HepG2 (cell line): Measurements from ENCODE around the gene B3GNT2. TPM values are rescaled to one million over a fixed set of nuclear protein-coding genes. Genes with fewer than 3 reads are reported as not detected.
A peak's percentile ranks its signal among the peaks of the same experiment; 100 is the strongest.

ENCODE experiments used
- ATAC-seq: fragments of 200-7000 bp; cut with Tn5 transposase; 3 replicates; pipeline ENCODE4 v1.9.1; 2020; ENCODE audit warnings: mild to moderate bottlenecking, moderate library complexity
- BruUV-seq: library from RNA; stranded (reverse); fragments of 400-500 nt; replicated peaks from 2 replicates; lab custom pipeline; 2021; lab: Mats Ljungman, UMichigan
- CTCF ChIA-PET: fragments of 300-600 bp; formaldehyde crosslinking; extraction: SDS; loops from one replicate; lab custom pipeline; 2021; ENCODE audit warnings: low total read pairs, inconsistent platforms, low intra/inter-chr PET ratio; lab: Yijun Ruan, JAX
- POLR2A ChIA-PET: fragments of 350-600 bp; sonication (Branson Sonifier 250); formaldehyde crosslinking; loops from one replicate; lab custom pipeline; 2020; ENCODE audit warnings: antibody characterized with exemption, inconsistent platforms; lab: Yijun Ruan, JAX
- DNase-seq: peaks from one replicate; pipeline ENCODE4 v3.0.0-alpha.2; 2015; ENCODE audit warnings: low spot score
- FAIRE-seq: peaks from 3 replicates; lab custom pipeline; 2011; peaks lifted over from hg19 to GRCh38; lab: Jason Lieb, UNC
- H2AFZ ChIP-seq: one replicate; pipeline ENCODE4 v1.6.1; 2011; ENCODE audit warnings: low read length, inconsistent platforms
- H3K27ac ChIP-seq: fragments of 300-600 bp; 3 replicates; pipeline ENCODE4 v1.8.0; 2011; ENCODE audit warnings: mixed run types, mild to moderate bottlenecking, mixed read lengths, low read length, inconsistent platforms; ENCODE audit not compliant: insufficient read depth; ENCODE audit errors: extremely low read length
- H3K27me3 ChIP-seq, 2 experiments: fragments of 200-600 bp in 1 of 2; 2 replicates in 1 of 2; 3 replicates in 1 of 2; pipeline versions ENCODE4 v1.6.0 to v1.8.0; 2011; ENCODE audit warnings: low read length in 2 of 2, mild to moderate bottlenecking in 2 of 2, moderate library complexity in 2 of 2, inconsistent platforms in 1 of 2; ENCODE audit not compliant: insufficient read depth in 2 of 2, control insufficient read depth in 1 of 2
- H3K36me3 ChIP-seq, 2 experiments: fragments of 200-600 bp in 1 of 2; replicated peaks in 1 of 2; 2 replicates in 1 of 2; 3 replicates in 1 of 2; pipeline versions ENCODE4 v1.5.1 to v1.8.0; 2011; ENCODE audit warnings: low read length in 2 of 2, inconsistent platforms in 1 of 2; ENCODE audit not compliant: insufficient read depth in 2 of 2, control insufficient read depth in 1 of 2
- H3K4me1 ChIP-seq: 2 replicates; pipeline ENCODE4 v1.5.1; 2012; ENCODE audit warnings: low read length, inconsistent platforms; ENCODE audit not compliant: insufficient read depth
- H3K4me2 ChIP-seq: 2 replicates; pipeline ENCODE4 v1.6.0; 2011; ENCODE audit warnings: low read depth, low read length, inconsistent platforms
- H3K4me3 ChIP-seq, 3 experiments: fragments of 200-600 bp in 1 of 3; sonication (generic), shearing (Covaris generic) in 1 of 3; replicated peaks in 1 of 3; 2 replicates each; pipeline ENCODE4 v1.5.1; 2011 to 2016; ENCODE audit warnings: low read length in 3 of 3, inconsistent platforms in 2 of 3, low read depth in 2 of 3, mild to moderate bottlenecking in 2 of 3, control low read depth in 1 of 3, mixed read lengths in 1 of 3; ENCODE audit not compliant: insufficient read depth in 1 of 3
- H3K79me2 ChIP-seq: one replicate; pipeline ENCODE4 v1.6.1; 2011; ENCODE audit warnings: low read length, inconsistent platforms; ENCODE audit not compliant: insufficient read depth
- H3K9ac ChIP-seq: 2 replicates; pipeline ENCODE4 v1.6.0; 2011; ENCODE audit warnings: mild to moderate bottlenecking, low read depth, low read length, inconsistent platforms; ENCODE audit not compliant: insufficient read depth
- H3K9me3 ChIP-seq: 2 replicates; pipeline ENCODE4 v1.5.1; 2012; ENCODE audit warnings: mild to moderate bottlenecking, low read length
- H4K20me1 ChIP-seq: 2 replicates; pipeline ENCODE4 v1.6.0; 2011; ENCODE audit warnings: inconsistent platforms, mild to moderate bottlenecking, low read length, moderate library complexity; ENCODE audit not compliant: insufficient read depth
- AHDC1 ChIP-seq: sonication (generic); formaldehyde crosslinking; IDR thresholded peaks from 2 replicates; pipeline ENCODE4 v1.5.1; 2020; ENCODE audit warnings: mild to moderate bottlenecking, missing genetic modification reagents, borderline replicate concordance
- CENPT ChIP-seq: sonication (generic); formaldehyde crosslinking; IDR thresholded peaks from 2 replicates; pipeline ENCODE4 v1.8.0; 2022; ENCODE audit warnings: low read depth, mild to moderate bottlenecking, moderate library complexity, missing genetic modification reagents
- CTCF ChIP-seq: sonication (generic); formaldehyde crosslinking; IDR thresholded peaks from 2 replicates; pipeline ENCODE4 v1.5.0; 2020; ENCODE audit warnings: mild to moderate bottlenecking, missing genetic modification reagents, moderate library complexity
- HNRNPH1 ChIP-seq: fragments of 200-400 bp; formaldehyde crosslinking; optimal IDR thresholded peaks from 2 replicates; pipeline ENCODE3; 2017; ENCODE audit warnings: mild to moderate bottlenecking, low read depth, low read length
- NCOA5 ChIP-seq: sonication (generic); formaldehyde crosslinking; IDR thresholded peaks from 2 replicates; pipeline ENCODE4 v1.4.0; 2020; ENCODE audit warnings: missing genetic modification reagents
- PHF5A ChIP-seq: IDR thresholded peaks from one replicate; pipeline ENCODE4 v1.6.1; 2018; ENCODE audit warnings: low read depth, missing genetic modification reagents; ENCODE audit not compliant: unreplicated experiment
- SAP130 ChIP-seq: IDR thresholded peaks from 2 replicates; pipeline ENCODE4 v1.6.1; 2016; ENCODE audit warnings: low read depth
- TFAP4 ChIP-seq: sonication (generic); IDR thresholded peaks from 2 replicates; pipeline ENCODE4 v1.6.1; 2016; ENCODE audit warnings: low read depth, borderline replicate concordance
- ZBTB25 ChIP-seq: IDR thresholded peaks from 2 replicates; pipeline ENCODE4 v1.6.1; 2018; ENCODE audit warnings: missing genetic modification reagents
- ZBTB7A ChIP-seq: sonication (generic); formaldehyde crosslinking; IDR thresholded peaks from 2 replicates; pipeline ENCODE4 v1.8.0; 2022; ENCODE audit warnings: mild to moderate bottlenecking, missing genetic modification reagents
- ZNF101 ChIP-seq: sonication (generic); formaldehyde crosslinking; IDR thresholded peaks from 2 replicates; pipeline ENCODE4 v1.4.0; 2020; ENCODE audit warnings: mild to moderate bottlenecking, low read depth, missing genetic modification reagents, borderline replicate concordance
- ZNF550 ChIP-seq: sonication (generic); formaldehyde crosslinking; IDR thresholded peaks from 2 replicates; pipeline ENCODE4 v1.4.0; 2020; ENCODE audit warnings: mild to moderate bottlenecking, missing genetic modification reagents, borderline replicate concordance
- ZNF570 ChIP-seq: sonication (generic); formaldehyde crosslinking; IDR thresholded peaks from 2 replicates; pipeline ENCODE4 v1.4.0; 2020; ENCODE audit warnings: mild to moderate bottlenecking, missing genetic modification reagents, borderline replicate concordance
- ZSCAN20 ChIP-seq: sonication (generic); formaldehyde crosslinking; IDR thresholded peaks from 2 replicates; pipeline ENCODE4 v1.4.0; 2020; ENCODE audit warnings: missing genetic modification reagents, mild to moderate bottlenecking, borderline replicate concordance
- WGBS: methylation state at CpG from one replicate; pipeline ENCODE4 v1.1.6; 2017; ENCODE audit warnings: low lambda C conversion rate; 5-methylcytosine and 5-hydroxymethylcytosine counted together
- in situ Hi-C: cut with HindIII; loops from 2 replicates; pipeline ENCODE4 v1.10.0; 2017; ENCODE audit warnings: low pct_unique_long_range_greater_than_20kb; ENCODE audit not compliant: extremely low pct_ligation_motif_present
- intact Hi-C: fragments of 100-400 bp; cut with micrococcal nuclease; formaldehyde crosslinking; loops from one replicate; pipeline ENCODE4 v1.10.0; 2022; ENCODE audit not compliant: unreplicated experiment
- polyA plus RNA-seq, 8 experiments: library from polyadenylated mRNA; depleted of rRNA in 3 of 8; stranded (reverse) in 7 of 8; unstranded in 1 of 8; fragments of >200 nt; fragmentation: Illumina TruSeq in 4 of 8; extraction: Trizol in 4 of 8; gene quantifications; 2 replicates each; pipeline versions ENCODE4 v1.2.1 to v1.2.3, GENCODE V29; 2011 to 2016; ENCODE audit warnings: low read depth in 4 of 8, missing spikeins in 1 of 8, mixed read lengths in 1 of 8; ENCODE audit not compliant: insufficient read depth in 1 of 8
- total RNA-seq, 5 experiments: library from RNA; depleted of rRNA; stranded (reverse); fragments of >200 nt; fragmentation: Illumina TruSeq; extraction: Trizol; gene quantifications; 2 replicates each; pipeline ENCODE4 v1.2.3, GENCODE V29; 2016; ENCODE audit warnings: low read depth in 1 of 5

The B3GNT2 gene
- total and polyA plus RNA-seq, 2 of the 13 experiments (the other 11 are each of a cell fraction or from before 2014, with no cell fraction given) = 26.3 to 28.5 TPM

GRCh38 chr2:62222171-62222570 is 26.3 kb downstream of the B3GNT2 start (continued):
- TF ChIP-seq HNRNPH1 = no peak
- no peak for TF ChIP-seq ZNF570 (CRISPR knock-in tag)
- no peak for TF ChIP-seq AHDC1 (CRISPR knock-in tag)

GRCh38 chr2:62222674-62223073 is 26.8 kb downstream of the B3GNT2 start:
- peaks cover 61% of the 10 kb centered on the region for H3K4me1 ChIP-seq
- H2AFZ ChIP-seq = no peak overlapping the region
- peaks cover 10 to 30% of the 10 kb centered on the region in 2 experiments for H3K36me3 ChIP-seq
- ChIA-PET CTCF (no interaction called here), POLR2A (no interaction called here)
- H3K9me3 ChIP-seq = peaks cover 9% of the 10 kb centered on the region; the same call in 1 of the 2 replicates
- in situ Hi-C loops (no loop called here), intact Hi-C loops (no loop called here)
- H3K27me3 ChIP-seq = no peaks in the 10 kb centered on the region
- H3K4me3 ChIP-seq = no peak overlapping the region
- ATAC-seq = no peak
- no peak for FAIRE-seq
- H4K20me1 ChIP-seq = peaks cover 45% of the 10 kb centered on the region
- no peak for DNase-seq
- 94% methylated on average over 8 of the region's 8 CpGs for WGBS
- BruUV-seq = TSS peak; percentile 25
- H3K9ac ChIP-seq = no peak overlapping the region
- H3K4me2 ChIP-seq = no peak overlapping the region
- no peak overlapping the region for H3K27ac ChIP-seq
- H3K79me2 ChIP-seq = peaks cover 58% of the 10 kb centered on the region
- no peak for TF ChIP-seq ZNF101
- no peak for TF ChIP-seq CENPT
- no peak for TF ChIP-seq ZBTB7A (CRISPR knock-in tag)
- TF ChIP-seq HNRNPH1 = no peak
- TF ChIP-seq CTCF = no peak
- no peak for TF ChIP-seq ZBTB25
- no peak for TF ChIP-seq PHF5A (CRISPR knock-in tag)
- no peak for TF ChIP-seq NCOA5
- no peak for TF ChIP-seq TFAP4
- no peak for TF ChIP-seq SAP130 (CRISPR knock-in tag)
- no peak for TF ChIP-seq ZSCAN20 (CRISPR knock-in tag)
- no peak for TF ChIP-seq ZNF550 (CRISPR knock-in tag)
